ENCODE measurements around the gene NDUFB3. TPM values are rescaled to one million over a fixed set of nuclear protein-coding genes. Genes with fewer than 3 reads are reported as not detected.

Gene NDUFB3
- polyA plus RNA-seq, 2 of the 4 experiments (the other 2 are of a cell fraction) = 162 to 220 TPM

DNA sequence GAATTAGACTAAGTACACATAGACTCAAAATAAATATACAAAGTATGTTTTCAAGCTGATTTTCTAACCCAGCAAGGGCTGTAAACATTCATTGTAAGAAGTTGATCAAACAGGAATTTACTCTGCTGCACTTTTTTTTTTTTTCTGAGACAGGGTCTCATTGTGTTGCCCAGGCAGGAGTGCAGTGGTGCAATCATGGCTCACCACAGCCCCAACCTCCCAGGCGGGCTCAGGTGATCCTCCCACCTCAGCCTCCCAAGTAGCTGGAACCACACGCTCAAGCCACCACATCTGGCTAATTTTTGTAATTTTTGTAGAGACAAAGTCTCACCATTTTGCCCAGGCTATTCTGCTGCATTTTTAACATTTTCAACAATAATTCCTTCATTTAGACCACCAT, 35.8 kb downstream of the NDUFB3 start:
- H3K4me2 ChIP-seq = no peak overlapping the region
- ChIA-PET POLR2A (interaction anchor here (0.7 to 1.3 kb wide), 2 partner anchors 9 to 360 kb away, joined by 3 to 4 read pairs; partner anchors contain the start of gene CFLAR), CTCF (interaction anchor here (0.6 to 2.4 kb wide), 5 partner anchors 11 to 238 kb away, joined by 3 to 9 read pairs (median 5); no protein-coding TSS in a partner anchor)
- 90% methylated on average over 2 of the region's 2 CpGs for WGBS (ENCODE audit: missing lambda C conversion rate)
- no peak overlapping the region for H3K4me3 ChIP-seq
- ATAC-seq = no peak
- TF ChIP-seq, protein P1, sequence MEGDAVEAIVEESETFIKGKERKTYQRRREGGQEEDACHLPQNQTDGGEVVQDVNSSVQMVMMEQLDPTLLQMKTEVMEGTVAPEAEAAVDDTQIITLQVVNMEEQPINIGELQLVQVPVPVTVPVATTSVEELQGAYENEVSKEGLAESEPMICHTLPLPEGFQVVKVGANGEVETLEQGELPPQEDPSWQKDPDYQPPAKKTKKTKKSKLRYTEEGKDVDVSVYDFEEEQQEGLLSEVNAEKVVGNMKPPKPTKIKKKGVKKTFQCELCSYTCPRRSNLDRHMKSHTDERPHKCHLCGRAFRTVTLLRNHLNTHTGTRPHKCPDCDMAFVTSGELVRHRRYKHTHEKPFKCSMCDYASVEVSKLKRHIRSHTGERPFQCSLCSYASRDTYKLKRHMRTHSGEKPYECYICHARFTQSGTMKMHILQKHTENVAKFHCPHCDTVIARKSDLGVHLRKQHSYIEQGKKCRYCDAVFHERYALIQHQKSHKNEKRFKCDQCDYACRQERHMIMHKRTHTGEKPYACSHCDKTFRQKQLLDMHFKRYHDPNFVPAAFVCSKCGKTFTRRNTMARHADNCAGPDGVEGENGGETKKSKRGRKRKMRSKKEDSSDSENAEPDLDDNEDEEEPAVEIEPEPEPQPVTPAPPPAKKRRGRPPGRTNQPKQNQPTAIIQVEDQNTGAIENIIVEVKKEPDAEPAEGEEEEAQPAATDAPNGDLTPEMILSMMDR (IDR thresholded peaks at IDR 0.05) = no peak
- TF ChIP-seq ZFP36 (IDR thresholded peaks at IDR 0.05; ENCODE audit: borderline replicate concordance, partially characterized antibody) (no peak), GATA3 (IDR thresholded peaks at IDR 0.05; ENCODE audit: borderline replicate concordance) (no peak), CEBPB (IDR thresholded peaks at IDR 0.05) (no peak), NFE2L2 (conservative IDR thresholded peaks at IDR 0.05; ENCODE audit: low read length) (no peak), HEYL (CRISPR knock-in tag; IDR thresholded peaks at IDR 0.05) (no peak), ZNF302 (CRISPR knock-in tag; IDR thresholded peaks at IDR 0.05) (no peak), MAFK (IDR thresholded peaks at IDR 0.05; ENCODE audit: partially characterized antibody) (no peak), TP53 (CRISPR knock-in tag; IDR thresholded peaks at IDR 0.05) (no peak), ZSCAN20 (CRISPR knock-in tag; IDR thresholded peaks at IDR 0.05) (no peak), CBX2 (IDR thresholded peaks at IDR 0.05; ENCODE audit: borderline replicate concordance, low read depth) (no peak), JUNB (IDR thresholded peaks at IDR 0.05) (no peak), HOXB13 (CRISPR knock-in tag; IDR thresholded peaks at IDR 0.05; ENCODE audit: low read depth) (no peak)
- TF ChIP-seq, protein P2, sequence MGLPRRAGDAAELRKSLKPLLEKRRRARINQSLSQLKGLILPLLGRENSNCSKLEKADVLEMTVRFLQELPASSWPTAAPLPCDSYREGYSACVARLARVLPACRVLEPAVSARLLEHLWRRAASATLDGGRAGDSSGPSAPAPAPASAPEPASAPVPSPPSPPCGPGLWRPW (IDR thresholded peaks at IDR 0.05) = no peak
- TF ChIP-seq, protein P3, sequence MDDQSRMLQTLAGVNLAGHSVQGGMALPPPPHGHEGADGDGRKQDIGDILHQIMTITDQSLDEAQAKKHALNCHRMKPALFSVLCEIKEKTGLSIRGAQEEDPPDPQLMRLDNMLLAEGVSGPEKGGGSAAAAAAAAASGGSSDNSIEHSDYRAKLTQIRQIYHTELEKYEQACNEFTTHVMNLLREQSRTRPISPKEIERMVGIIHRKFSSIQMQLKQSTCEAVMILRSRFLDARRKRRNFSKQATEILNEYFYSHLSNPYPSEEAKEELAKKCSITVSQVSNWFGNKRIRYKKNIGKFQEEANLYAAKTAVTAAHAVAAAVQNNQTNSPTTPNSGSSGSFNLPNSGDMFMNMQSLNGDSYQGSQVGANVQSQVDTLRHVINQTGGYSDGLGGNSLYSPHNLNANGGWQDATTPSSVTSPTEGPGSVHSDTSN (IDR thresholded peaks at IDR 0.05) = no peak
- TF ChIP-seq, protein P4, sequence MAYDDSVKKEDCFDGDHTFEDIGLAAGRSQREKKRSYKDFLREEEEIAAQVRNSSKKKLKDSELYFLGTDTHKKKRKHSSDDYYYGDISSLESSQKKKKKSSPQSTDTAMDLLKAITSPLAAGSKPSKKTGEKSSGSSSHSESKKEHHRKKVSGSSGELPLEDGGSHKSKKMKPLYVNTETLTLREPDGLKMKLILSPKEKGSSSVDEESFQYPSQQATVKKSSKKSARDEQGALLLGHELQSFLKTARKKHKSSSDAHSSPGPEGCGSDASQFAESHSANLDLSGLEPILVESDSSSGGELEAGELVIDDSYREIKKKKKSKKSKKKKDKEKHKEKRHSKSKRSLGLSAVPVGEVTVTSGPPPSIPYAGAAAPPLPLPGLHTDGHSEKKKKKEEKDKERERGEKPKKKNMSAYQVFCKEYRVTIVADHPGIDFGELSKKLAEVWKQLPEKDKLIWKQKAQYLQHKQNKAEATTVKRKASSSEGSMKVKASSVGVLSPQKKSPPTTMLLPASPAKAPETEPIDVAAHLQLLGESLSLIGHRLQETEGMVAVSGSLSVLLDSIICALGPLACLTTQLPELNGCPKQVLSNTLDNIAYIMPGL (CRISPR knock-in tag; IDR thresholded peaks at IDR 0.05; ENCODE audit: borderline replicate concordance) = no peak
- TF ChIP-seq, protein P5, sequence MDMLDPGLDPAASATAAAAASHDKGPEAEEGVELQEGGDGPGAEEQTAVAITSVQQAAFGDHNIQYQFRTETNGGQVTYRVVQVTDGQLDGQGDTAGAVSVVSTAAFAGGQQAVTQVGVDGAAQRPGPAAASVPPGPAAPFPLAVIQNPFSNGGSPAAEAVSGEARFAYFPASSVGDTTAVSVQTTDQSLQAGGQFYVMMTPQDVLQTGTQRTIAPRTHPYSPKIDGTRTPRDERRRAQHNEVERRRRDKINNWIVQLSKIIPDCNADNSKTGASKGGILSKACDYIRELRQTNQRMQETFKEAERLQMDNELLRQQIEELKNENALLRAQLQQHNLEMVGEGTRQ (IDR thresholded peaks at IDR 0.05) = no peak
- TF ChIP-seq, protein P6, sequence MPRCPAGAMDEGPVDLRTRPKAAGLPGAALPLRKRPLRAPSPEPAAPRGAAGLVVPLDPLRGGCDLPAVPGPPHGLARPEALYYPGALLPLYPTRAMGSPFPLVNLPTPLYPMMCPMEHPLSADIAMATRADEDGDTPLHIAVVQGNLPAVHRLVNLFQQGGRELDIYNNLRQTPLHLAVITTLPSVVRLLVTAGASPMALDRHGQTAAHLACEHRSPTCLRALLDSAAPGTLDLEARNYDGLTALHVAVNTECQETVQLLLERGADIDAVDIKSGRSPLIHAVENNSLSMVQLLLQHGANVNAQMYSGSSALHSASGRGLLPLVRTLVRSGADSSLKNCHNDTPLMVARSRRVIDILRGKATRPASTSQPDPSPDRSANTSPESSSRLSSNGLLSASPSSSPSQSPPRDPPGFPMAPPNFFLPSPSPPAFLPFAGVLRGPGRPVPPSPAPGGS (IDR thresholded peaks at IDR 0.05) = no peak
- TF ChIP-seq, protein P7, sequence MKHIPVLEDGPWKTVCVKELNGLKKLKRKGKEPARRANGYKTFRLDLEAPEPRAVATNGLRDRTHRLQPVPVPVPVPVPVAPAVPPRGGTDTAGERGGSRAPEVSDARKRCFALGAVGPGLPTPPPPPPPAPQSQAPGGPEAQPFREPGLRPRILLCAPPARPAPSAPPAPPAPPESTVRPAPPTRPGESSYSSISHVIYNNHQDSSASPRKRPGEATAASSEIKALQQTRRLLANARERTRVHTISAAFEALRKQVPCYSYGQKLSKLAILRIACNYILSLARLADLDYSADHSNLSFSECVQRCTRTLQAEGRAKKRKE (CRISPR knock-in tag; IDR thresholded peaks at IDR 0.05; ENCODE audit: low read depth) = no peak
- DNase-seq (ENCODE audit: low read depth in 1 of 2, low spot score in 1 of 2) = no peak
- no peaks in the 10 kb centered on the region for H3K9me3 ChIP-seq
- no peak for FAIRE-seq
- no peak overlapping the region for H3K27ac ChIP-seq
- no peaks in the 10 kb centered on the region; the same call in 2 of the 3 replicates for H3K4me1 ChIP-seq
